Neuronal stem cell (in vitro differentiated cells): ENCODE results near the gene GJC3.

Source experiments
- DNase-seq: peaks from one replicate; pipeline ENCODE4 v3.0.0-alpha.2; 2013; ENCODE audit warnings: low spot score
- H2AFZ ChIP-seq: one replicate; pipeline ENCODE4 v1.6.1; 2013; ENCODE audit warnings: mild to moderate bottlenecking, low read length, inconsistent platforms
- H2AK5ac ChIP-seq: 2 replicates; pipeline ENCODE4 v1.6.1; 2013; ENCODE audit warnings: low read depth, mild to moderate bottlenecking, inconsistent platforms, low read length, moderate library complexity, mixed read lengths
- H2BK120ac ChIP-seq: 2 replicates; pipeline ENCODE4 v1.6.1; 2013; ENCODE audit warnings: low read depth, mild to moderate bottlenecking, inconsistent platforms, low read length, moderate library complexity, mixed read lengths
- H2BK12ac ChIP-seq: one replicate; pipeline ENCODE4 v1.6.1; 2013; ENCODE audit warnings: low read length, inconsistent platforms
- H2BK15ac ChIP-seq: 2 replicates; pipeline ENCODE4 v1.6.1; 2013; ENCODE audit warnings: mild to moderate bottlenecking, low read length, inconsistent platforms, mixed read lengths
- H2BK5ac ChIP-seq: one replicate; pipeline ENCODE4 v1.6.1; 2013; ENCODE audit warnings: inconsistent platforms, mild to moderate bottlenecking, low read length, moderate library complexity
- H3K14ac ChIP-seq: one replicate; pipeline ENCODE4 v1.6.1; 2013; ENCODE audit warnings: low read length, inconsistent platforms
- H3K18ac ChIP-seq: 2 replicates; pipeline ENCODE4 v1.6.1; 2013; ENCODE audit warnings: low read length, inconsistent platforms
- H3K23ac ChIP-seq: 2 replicates; pipeline ENCODE4 v1.6.1; 2013; ENCODE audit warnings: low read depth, mild to moderate bottlenecking, mixed read lengths, low read length, inconsistent platforms; ENCODE audit not compliant: poor library complexity
- H3K27ac ChIP-seq: replicated peaks from 3 replicates; pipeline ENCODE4 v1.5.1; 2013; ENCODE audit warnings: low read length, inconsistent platforms
- H3K27me3 ChIP-seq, 3 experiments: 2 replicates each; pipeline ENCODE4 v1.6.1; 2013; ENCODE audit warnings: low read length in 3 of 3, mild to moderate bottlenecking in 2 of 3, inconsistent platforms in 1 of 3, low read depth in 1 of 3, mixed read lengths in 1 of 3, moderate library complexity in 1 of 3; ENCODE audit not compliant: control insufficient read depth in 3 of 3, insufficient read depth in 3 of 3
- H3K36me3 ChIP-seq, 2 donors: replicated peaks in 1 of 2; 2 replicates each; pipeline ENCODE4 v1.6.1; 2013; ENCODE audit warnings: low read length in 2 of 2; ENCODE audit not compliant: control insufficient read depth in 2 of 2, insufficient read depth in 2 of 2
- H3K4ac ChIP-seq: 2 replicates; pipeline ENCODE4 v1.6.1; 2013; ENCODE audit warnings: inconsistent platforms, mild to moderate bottlenecking, low read length, moderate library complexity
- H3K4me1 ChIP-seq, 2 donors: 1 replicate in 1 of 2; 2 replicates in 1 of 2; pipeline ENCODE4 v1.6.1; 2013; ENCODE audit warnings: low read length in 2 of 2, low read depth in 1 of 2; ENCODE audit not compliant: control insufficient read depth in 2 of 2, insufficient read depth in 1 of 2
- H3K4me2 ChIP-seq: one replicate; pipeline ENCODE4 v1.6.1; 2013; ENCODE audit warnings: mild to moderate bottlenecking, low read length, inconsistent platforms; ENCODE audit not compliant: insufficient read depth, poor library complexity, severe bottlenecking
- H3K4me3 ChIP-seq, 2 donors: 2 replicates each; pipeline ENCODE4 v1.5.1; 2013; ENCODE audit warnings: low read length in 2 of 2, mild to moderate bottlenecking in 2 of 2, inconsistent platforms in 1 of 2, moderate library complexity in 1 of 2
- H3K79me1 ChIP-seq: one replicate; pipeline ENCODE4 v1.6.1; 2013; ENCODE audit warnings: low read depth, mild to moderate bottlenecking, inconsistent platforms, low read length, moderate library complexity
- H3K9ac ChIP-seq: one replicate; pipeline ENCODE4 v1.6.1; 2013; ENCODE audit warnings: mild to moderate bottlenecking, low read depth, low read length, inconsistent platforms; ENCODE audit not compliant: poor library complexity
- H3K9me3 ChIP-seq, 2 donors: replicated peaks in 1 of 2; 2 replicates each; pipeline versions ENCODE3 to v1.6.1; 2013; ENCODE audit warnings: low read length in 2 of 2, mild to moderate bottlenecking in 2 of 2, inconsistent platforms in 1 of 2, low read depth in 1 of 2, mixed read lengths in 1 of 2, moderate library complexity in 1 of 2; ENCODE audit not compliant: control insufficient read depth in 2 of 2, insufficient read depth in 1 of 2
- H4K8ac ChIP-seq: one replicate; pipeline ENCODE4 v1.6.1; 2013; ENCODE audit warnings: low read depth, mild to moderate bottlenecking, inconsistent platforms, low read length, moderate library complexity
- H4K91ac ChIP-seq: one replicate; pipeline ENCODE4 v1.6.1; 2013; ENCODE audit warnings: low read length, low read depth, mild to moderate bottlenecking, inconsistent platforms; ENCODE audit not compliant: poor library complexity
- WGBS, 2 donors: extraction: QIAGEN DNeasy Blood & Tissue Kit; methylation state at CpG; one replicate each; pipeline ENCODE4 v1.1.7; 2013; ENCODE audit warnings: missing lambda C conversion rate in 2 of 2, mixed read lengths in 1 of 2; ENCODE audit not compliant: insufficient read length in 2 of 2, insufficient replicate concordance in 1 of 2; ENCODE audit errors: extremely low coverage in 2 of 2; 5-methylcytosine and 5-hydroxymethylcytosine counted together

GJC3 gene

DNA sequence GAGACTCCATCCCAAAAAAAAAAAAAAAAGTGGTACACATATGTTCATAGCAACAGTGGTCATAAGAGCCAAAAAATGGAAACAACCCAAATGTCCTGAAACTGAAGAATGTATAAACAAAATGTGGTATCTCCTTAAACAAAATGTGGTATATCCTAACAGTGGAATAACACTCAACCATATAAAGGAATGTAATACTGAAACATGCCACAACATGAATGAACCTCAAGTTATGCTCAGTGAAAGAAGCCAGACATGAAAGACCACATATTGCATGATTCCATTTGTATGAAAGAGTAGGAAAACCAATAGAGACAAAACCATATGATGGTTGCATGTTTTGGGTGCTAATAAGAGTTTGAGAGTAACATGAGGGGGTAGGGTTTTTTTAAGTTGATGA is 3.1 kb downstream of the GJC3 start:
- peaks cover 0 to under 1% of the 10 kb centered on the region in 2 donors for H3K9me3 ChIP-seq
- no peak overlapping the region for H3K9ac ChIP-seq
- no peaks in the 10 kb centered on the region for H3K79me1 ChIP-seq
- H2AFZ ChIP-seq, result no peak overlapping the region
- peaks cover 0 to 33% (median 0%) of the 10 kb centered on the region in 3 experiments for H3K27me3 ChIP-seq
- H3K36me3 ChIP-seq, result no peaks in the 10 kb centered on the region
- no peak overlapping the region for H2BK15ac ChIP-seq
- H3K4ac ChIP-seq, result no peak overlapping the region
- no peak overlapping the region for H3K23ac ChIP-seq
- H2BK5ac ChIP-seq, result no peak overlapping the region
- H3K4me3 ChIP-seq, result no peak overlapping the region
- no peaks in the 10 kb centered on the region for H3K4me1 ChIP-seq
- DNase-seq, result no peak
- H3K18ac ChIP-seq, result no peak overlapping the region
- H3K4me2 ChIP-seq, result no peak overlapping the region
- H4K91ac ChIP-seq, result no peak overlapping the region
- no peak overlapping the region for H3K27ac ChIP-seq
- no peak overlapping the region for H2BK120ac ChIP-seq
- no peak overlapping the region for H2BK12ac ChIP-seq
- no peak overlapping the region for H4K8ac ChIP-seq
- no peak overlapping the region for H3K14ac ChIP-seq
- no peak overlapping the region for H2AK5ac ChIP-seq

DNA sequence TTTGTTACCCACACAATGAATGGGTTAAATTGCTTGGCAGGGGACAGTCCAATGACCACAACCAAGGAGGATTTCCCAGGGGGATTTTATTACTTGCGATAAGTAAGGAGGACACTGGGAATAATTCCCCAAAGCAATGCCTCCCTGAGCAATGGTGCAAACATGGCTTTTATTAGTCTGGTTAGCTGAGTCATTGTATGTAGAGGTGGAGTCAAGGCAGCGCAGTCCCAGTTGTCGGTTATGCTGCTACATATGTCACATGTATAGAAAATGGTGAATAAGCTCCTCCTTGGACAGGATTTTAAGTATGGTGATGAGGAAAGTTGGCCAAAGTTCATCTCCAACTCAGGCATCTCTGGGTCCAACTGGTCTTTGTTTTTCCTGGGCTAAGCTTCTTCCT is 6.2 kb downstream of the GJC3 start:
- Histone ChIP-seq H2AK5ac (no peak overlapping the region), H3K4me3 (no peak overlapping the region), H2BK5ac (no peak overlapping the region), H2BK120ac (no peak overlapping the region), H3K4ac (no peak overlapping the region), H3K4me1 (no peaks in the 10 kb centered on the region), H2BK12ac (no peak overlapping the region), H4K91ac (no peak overlapping the region), H3K23ac (no peak overlapping the region), H3K27me3 (peaks cover 0 to 13% (median 0%) of the 10 kb centered on the region in 3 experiments), H3K18ac (no peak overlapping the region), H3K9ac (no peak overlapping the region), H2BK15ac (no peak overlapping the region), H3K79me1 (no peaks in the 10 kb centered on the region), H4K8ac (no peak overlapping the region), H3K9me3 (peaks cover 3 to 5% of the 10 kb centered on the region in 2 donors), H3K27ac (no peak overlapping the region), H3K36me3 (no peaks in the 10 kb centered on the region), H3K14ac (no peak overlapping the region), H3K4me2 (no peak overlapping the region), H2AFZ (no peak overlapping the region)
- DNase-seq, result no peak
- no CpG with 5 or more reads among the region's 3 CpGs for WGBS, 2 donors

DNA sequence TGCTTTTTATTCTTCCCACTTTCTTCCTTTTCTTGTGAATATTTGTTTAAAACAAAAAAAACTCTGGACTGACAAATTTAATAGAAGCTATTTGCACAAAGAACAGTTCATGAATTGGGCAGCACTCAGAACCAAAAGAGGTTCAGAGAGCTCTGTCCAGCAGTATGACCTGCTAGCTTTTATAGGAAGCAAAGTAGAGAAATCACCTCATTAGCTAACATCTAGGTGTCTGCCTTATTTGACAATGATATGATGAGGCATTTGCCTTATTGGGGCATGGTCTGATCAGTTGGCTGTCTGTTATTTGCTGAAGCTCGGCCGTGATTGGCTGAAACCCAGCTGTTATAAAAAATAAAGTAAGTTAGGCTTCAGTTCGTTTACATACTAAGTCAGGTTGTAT is 9.3 kb downstream of the GJC3 start:
- H3K14ac ChIP-seq, result no peak overlapping the region
- no peaks in the 10 kb centered on the region for H3K27me3 ChIP-seq
- no peak overlapping the region for H4K91ac ChIP-seq
- no peak overlapping the region for H3K9ac ChIP-seq
- H3K27ac ChIP-seq, result no peak overlapping the region
- no peaks in the 10 kb centered on the region for H3K36me3 ChIP-seq
- no peak overlapping the region for H4K8ac ChIP-seq
- H2BK15ac ChIP-seq, result no peak overlapping the region
- no peak for DNase-seq
- H3K23ac ChIP-seq, result no peak overlapping the region
- H2BK12ac ChIP-seq, result no peak overlapping the region
- no peak overlapping the region for H3K4me2 ChIP-seq
- no peak overlapping the region for H3K4ac ChIP-seq
- no peak overlapping the region for H2BK120ac ChIP-seq
- H3K4me1 ChIP-seq, result no peaks in the 10 kb centered on the region
- no peak overlapping the region for H2AK5ac ChIP-seq
- H3K79me1 ChIP-seq, result no peaks in the 10 kb centered on the region
- H2AFZ ChIP-seq, result no peak overlapping the region
- no peak overlapping the region for H2BK5ac ChIP-seq
- H3K9me3 ChIP-seq, result peaks cover 3 to 5% of the 10 kb centered on the region in 2 donors
- no peak overlapping the region for H3K18ac ChIP-seq
- no peak overlapping the region for H3K4me3 ChIP-seq
- no CpG with 5 or more reads among the region's 3 CpGs for WGBS, 2 donors

DNA sequence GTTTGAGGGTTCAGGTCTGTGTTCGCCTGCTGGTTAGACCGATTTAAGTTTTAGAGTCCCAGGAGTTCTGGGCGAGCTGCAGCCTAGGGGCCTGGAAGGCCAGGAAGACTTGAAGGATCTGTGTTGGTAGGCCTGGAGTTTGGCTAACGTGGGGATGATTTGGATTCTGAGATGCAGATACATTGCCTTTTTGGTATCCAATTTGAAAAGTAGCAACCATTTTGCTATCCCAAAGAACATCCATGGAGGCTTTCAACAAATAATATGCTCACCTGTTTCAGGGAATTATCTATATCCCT is 9.7 kb downstream of the GJC3 start:
- Histone ChIP-seq H3K9ac (no peak overlapping the region), H3K4me1 (no peaks in the 10 kb centered on the region), H3K4me2 (no peak overlapping the region), H3K36me3 (no peaks in the 10 kb centered on the region), H2BK5ac (no peak overlapping the region), H4K8ac (no peak overlapping the region), H2BK12ac (no peak overlapping the region), H3K9me3 (peaks cover 3 to 5% of the 10 kb centered on the region in 2 donors), H3K23ac (no peak overlapping the region), H4K91ac (no peak overlapping the region), H2AK5ac (no peak overlapping the region), H2BK120ac (no peak overlapping the region), H3K4ac (no peak overlapping the region), H3K14ac (no peak overlapping the region), H3K79me1 (no peaks in the 10 kb centered on the region), H3K27ac (peak overlapping the region; percentile 23), H3K18ac (no peak overlapping the region), H3K4me3 (peak overlapping the region in 1 of 2 donors; percentile 82), H2AFZ (no peak overlapping the region), H3K27me3 (no peaks in the 10 kb centered on the region), H2BK15ac (no peak overlapping the region)
- DNase-seq, result no peak
- no CpG with 5 or more reads among the region's 4 CpGs for WGBS, 2 donors
